ENCODE results near the gene LPP.

The LPP gene

DNA sequence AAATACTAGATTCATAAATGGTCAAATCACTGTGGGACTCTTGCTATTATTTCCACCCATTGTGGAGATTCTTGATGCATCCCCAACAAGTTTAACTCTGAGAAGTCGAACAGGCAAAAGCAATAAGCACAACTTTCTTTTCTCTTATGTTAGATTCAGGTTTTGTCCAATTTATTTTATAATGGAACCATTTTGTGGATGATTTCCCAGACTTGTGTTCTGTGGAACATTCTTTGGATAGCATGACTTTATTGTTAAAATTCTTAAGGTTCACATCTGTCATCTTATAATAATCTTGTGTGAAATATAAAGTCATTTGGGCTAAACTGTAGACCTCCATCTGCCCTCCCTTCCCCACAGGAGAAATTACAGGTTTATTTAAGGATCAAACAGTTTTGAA lies 213.7 kb downstream of the LPP start:
- no peak for TF ChIP-seq POLR2A (IDR thresholded peaks at IDR 0.05; ENCODE audit: low read length)
- TF ChIP-seq GATA1 (IDR thresholded peaks at IDR 0.05; ENCODE audit: low read depth, low read length): no peak

DNA sequence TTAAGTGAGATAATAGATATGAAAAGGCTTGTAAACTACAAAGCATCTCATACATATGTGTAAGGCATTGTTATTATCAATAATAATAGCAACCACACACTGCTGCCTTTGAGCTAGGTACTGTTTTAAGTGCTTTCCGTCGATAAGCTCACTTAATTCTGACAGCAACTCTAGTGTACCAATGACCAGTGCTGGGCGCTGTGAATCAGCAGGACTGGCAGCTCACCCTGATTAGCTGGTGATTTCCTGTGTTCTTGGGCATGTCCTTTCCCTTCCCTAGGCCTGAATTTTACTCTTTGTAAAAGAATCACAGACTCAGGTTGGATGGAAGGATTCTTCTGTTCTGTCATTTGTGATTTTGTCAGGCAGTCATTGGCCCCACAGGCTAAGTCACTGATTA lies 215.6 kb downstream of the LPP start:
- TF ChIP-seq POLR2A (IDR thresholded peaks at IDR 0.05; ENCODE audit: low read length) (no peak), GATA1 (IDR thresholded peaks at IDR 0.05; ENCODE audit: low read depth, low read length) (no peak)
- DNase-seq: no peak

More for the DNA sequence above, 213.7 kb downstream of the LPP start:
- DNase-seq: no peak

DNA sequence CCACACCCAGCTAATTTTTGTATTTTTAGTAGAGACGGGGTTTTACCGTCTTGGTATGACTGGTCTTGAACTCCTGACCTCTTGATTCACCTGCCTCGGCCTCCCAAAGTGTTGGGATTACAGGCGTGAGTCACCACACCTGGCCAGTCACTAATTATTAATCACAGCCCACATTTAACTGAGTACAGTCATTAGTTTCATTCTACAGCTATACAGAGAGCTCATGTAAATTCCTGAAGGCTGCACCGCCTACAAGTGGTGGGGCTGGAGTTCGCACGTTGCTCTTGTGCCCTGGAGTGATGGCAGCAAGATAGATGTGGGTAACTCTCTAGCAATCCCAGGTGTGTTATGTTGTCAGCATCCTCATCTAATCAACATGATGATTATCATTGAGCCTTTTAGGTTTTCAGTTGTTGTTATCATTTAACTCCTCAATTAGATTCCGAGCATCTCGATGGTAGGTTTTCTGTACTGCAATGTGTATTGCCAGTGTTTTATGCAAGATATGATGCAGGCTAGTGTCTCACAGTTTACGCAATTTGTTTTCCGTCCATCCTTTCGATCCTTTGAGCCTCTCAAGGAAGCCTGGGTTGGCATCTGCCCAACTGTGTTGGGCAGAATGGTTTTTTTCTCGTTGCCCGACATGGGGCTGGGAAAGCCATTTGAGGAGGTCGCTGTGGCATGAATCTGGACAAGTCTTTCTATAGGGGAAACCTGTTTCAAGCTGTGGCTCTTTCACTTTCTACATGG lies 216.3 kb downstream of the LPP start:
- no peak for TF ChIP-seq GATA1 (IDR thresholded peaks at IDR 0.05; ENCODE audit: low read depth, low read length)
- TF ChIP-seq POLR2A (IDR thresholded peaks at IDR 0.05; ENCODE audit: low read length): no peak
- no peak for DNase-seq

DNA sequence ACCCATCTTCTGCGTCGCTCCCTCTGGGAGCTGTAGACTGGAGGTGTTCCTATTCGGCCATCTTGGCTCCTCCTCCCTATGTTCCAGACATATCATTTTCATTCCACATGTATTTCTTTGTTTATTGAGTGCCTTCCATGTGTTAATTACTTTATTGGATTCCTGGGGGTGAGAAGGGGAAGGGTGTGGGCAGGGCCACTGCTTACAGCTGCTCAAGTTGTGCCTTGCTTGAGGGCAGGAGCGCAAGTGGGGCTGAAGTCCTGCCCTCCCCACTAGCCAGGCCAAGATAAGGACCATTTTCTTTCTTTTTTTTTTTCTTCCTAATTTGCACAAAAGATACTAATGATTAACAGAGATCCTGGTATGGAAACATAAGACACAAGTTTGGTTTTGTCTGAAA lies 224.8 kb downstream of the LPP start:
- TF ChIP-seq GATA1 (IDR thresholded peaks at IDR 0.05; ENCODE audit: low read depth, low read length) (no peak), POLR2A (IDR thresholded peaks at IDR 0.05; ENCODE audit: low read length) (no peak)
- DNase-seq: no peak

DNA sequence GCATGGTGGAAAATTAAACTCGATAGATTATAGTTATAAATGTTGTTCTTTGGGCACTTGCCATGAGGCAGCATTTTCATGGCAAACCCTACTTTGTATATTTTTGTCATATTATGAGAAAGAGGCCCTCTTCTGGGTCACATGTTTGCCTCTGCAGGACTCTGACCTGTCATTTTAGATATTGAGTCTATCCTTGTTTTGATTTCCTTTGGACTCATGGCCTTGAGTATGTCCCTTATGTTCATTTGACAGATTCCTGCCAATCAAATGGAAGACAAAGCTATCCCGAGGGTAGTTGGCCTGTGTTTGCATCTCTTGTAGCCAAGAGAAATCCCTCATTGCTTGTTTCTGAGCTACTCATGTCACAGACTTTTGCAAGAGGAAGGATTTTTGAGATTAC lies 226.3 kb downstream of the LPP start:
- TF ChIP-seq POLR2A (IDR thresholded peaks at IDR 0.05; ENCODE audit: low read length) (no peak), GATA1 (IDR thresholded peaks at IDR 0.05; ENCODE audit: low read depth, low read length) (no peak)
- DNase-seq: no peak

DNA sequence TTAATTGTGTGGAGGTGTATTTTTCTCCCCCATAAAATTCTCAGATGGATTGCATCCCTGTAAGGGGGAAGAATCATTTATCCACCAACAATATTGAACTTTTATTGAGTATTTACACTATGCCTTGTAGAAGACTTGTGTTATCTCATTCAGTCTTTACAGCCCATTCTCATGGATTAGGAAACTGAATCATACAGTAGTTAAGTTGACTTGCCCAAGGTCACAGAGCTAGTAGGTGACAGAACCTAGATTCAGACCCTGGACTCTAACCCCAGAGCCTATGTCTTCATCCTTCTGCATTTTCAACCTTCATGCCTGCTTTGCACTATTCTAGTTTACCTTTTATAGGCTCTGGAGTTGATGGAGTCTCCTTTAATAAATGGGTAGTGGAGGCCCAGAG lies 226.8 kb downstream of the LPP start:
- TF ChIP-seq POLR2A (IDR thresholded peaks at IDR 0.05; ENCODE audit: low read length) (no peak), GATA1 (IDR thresholded peaks at IDR 0.05; ENCODE audit: low read depth, low read length) (no peak)
- no peak for DNase-seq

DNA sequence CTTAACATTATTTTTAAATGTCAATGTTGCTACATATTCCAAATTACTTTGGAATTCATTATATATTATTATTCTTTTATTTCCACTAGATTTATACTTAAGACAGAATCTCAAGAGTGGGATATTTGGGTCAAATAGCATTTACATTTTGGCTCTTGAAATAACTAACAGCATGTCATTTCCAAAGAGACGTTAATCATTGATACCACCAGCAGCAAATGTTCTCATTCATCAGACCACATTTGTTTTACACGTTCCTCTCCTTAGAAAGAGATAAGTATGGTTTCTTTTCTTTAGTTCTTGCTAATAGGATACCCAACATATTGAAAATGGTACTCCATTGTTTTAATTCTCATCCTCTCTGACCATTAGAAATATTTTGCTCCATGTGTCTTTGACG lies 229.8 kb downstream of the LPP start:
- TF ChIP-seq POLR2A (IDR thresholded peaks at IDR 0.05; ENCODE audit: low read length): no peak
- TF ChIP-seq GATA1 (IDR thresholded peaks at IDR 0.05; ENCODE audit: low read depth, low read length): no peak
- no peak for DNase-seq

DNA sequence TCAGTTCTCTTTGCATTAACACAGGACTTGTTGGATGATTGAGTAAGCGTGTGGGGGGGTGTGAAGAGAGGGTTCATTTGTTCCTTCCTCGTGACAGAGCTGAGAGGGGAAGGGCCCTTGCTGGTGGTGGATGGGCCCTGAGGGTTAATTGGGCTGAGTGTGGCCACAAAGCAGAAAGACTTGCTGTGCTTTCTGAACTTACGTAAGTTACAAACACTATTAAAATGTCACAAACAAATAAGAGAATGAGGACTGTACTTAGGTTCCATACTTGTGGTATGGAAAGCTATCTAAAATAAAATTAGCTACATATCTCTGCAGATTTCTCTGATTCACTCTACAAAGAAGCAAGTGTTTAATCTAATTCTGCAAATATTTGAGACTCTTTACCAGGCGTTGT lies 231.3 kb downstream of the LPP start:
- DNase-seq: no peak
- TF ChIP-seq GATA1 (IDR thresholded peaks at IDR 0.05; ENCODE audit: low read depth, low read length) (no peak), POLR2A (IDR thresholded peaks at IDR 0.05; ENCODE audit: low read length) (no peak)

DNA sequence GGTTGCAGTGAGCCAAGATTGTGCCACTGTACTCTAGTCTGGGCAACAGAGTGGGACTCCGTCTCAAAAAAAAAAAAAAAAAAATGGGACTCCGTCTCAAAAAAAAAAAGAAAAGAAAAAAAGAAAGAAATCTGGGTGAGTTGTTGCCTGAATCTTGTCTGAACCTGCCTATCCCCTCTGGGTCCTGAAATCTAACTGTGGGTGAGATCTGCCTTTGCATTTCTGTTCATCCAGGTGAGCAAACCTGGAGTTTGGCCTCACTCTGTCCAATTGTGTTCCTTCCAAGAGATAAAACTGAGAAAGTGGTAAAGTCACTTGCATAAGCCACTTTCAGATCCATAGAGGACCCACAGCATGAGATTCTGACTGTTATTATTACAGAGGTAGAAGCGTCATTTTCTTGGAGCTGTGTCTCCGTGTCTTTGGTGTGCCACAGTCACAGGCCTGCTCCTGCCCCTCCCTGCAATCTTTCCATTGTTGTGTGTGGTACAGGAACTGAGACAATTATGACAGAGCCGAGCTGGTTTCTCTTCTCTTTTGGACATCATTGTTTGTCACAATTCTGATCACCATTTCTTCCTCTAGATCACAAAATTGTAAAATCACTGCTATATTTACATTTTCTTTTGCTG lies 235.9 kb downstream of the LPP start:
- TF ChIP-seq GATA1 (IDR thresholded peaks at IDR 0.05; ENCODE audit: low read depth, low read length) (no peak), POLR2A (IDR thresholded peaks at IDR 0.05; ENCODE audit: low read length) (no peak)
- no peak for DNase-seq

DNA sequence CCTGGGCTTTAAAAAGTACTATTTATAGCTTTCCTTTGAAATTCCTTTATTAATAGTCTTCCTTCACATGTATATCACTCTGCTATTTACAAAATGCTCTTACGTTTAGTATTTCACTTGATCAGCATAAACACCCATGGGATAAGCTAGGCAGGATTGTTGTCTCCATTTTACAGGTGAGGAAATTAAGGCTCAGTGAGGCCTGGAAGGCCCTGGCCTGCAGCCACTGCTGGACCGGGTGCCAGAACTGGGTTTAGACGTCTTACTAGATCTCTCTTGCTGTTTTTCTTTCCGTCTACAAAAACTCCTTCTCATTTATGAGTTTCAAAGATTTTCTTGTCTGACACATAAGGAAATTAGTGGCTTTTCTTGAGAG lies 236.4 kb downstream of the LPP start:
- DNase-seq: no peak
- no peak for TF ChIP-seq GATA1 (IDR thresholded peaks at IDR 0.05; ENCODE audit: low read depth, low read length)

DNA sequence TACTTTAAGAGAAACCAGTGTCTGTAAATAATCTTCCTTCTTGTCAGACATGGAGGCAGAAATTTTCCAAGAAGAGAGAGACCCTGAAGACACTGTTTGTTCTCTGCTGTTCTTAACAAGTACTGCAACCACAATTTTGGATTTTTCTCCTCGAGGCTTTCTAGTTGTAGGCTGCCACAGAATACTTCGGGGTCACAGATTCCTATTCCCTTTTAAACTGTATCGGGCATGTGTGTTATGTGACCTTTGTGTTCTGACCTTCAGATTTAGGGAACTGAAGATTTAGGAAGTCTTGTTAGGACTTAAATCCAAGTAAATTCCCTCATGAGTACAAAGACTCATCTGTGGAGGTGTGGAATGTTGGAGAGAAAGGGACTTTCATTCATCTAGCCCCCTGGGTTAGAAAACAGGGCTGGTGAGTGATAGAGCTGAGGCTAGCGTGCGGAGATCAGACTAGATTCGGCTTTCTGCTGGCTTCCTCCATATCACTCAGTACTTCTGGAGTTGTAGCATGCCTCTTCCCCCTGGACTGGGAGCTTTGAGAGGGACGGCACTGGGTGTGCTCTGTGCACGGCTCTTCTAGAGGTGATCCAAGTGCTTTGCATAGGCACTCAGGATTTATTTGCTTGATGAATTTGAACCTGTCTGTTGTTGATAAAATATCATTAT lies 237.0 kb downstream of the LPP start:
- no peak for TF ChIP-seq GATA1 (IDR thresholded peaks at IDR 0.05; ENCODE audit: low read depth, low read length)
- TF ChIP-seq POLR2A (IDR thresholded peaks at IDR 0.05; ENCODE audit: low read length): no peak
- DNase-seq: no peak

DNA sequence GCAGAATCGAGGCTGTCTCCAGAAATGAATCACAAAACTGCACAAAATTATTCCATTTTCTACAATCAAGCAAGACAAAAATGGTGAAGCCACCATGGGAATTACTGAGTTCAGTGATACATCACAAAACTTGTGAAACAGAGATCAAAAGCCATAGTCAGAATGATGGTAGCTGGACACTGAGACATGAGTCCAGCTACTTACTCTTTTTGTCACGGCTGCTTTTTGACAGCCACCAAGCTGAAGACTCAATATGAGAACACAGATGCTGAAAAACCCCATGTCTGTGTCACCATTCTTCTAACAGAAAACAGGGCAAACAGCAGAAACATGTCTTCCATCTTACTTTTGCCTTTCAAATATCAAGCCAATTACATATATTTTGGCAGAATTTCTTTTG lies 237.6 kb downstream of the LPP start:
- TF ChIP-seq GATA1 (IDR thresholded peaks at IDR 0.05; ENCODE audit: low read depth, low read length) (no peak), POLR2A (IDR thresholded peaks at IDR 0.05; ENCODE audit: low read length) (no peak)
- DNase-seq: no peak

DNA sequence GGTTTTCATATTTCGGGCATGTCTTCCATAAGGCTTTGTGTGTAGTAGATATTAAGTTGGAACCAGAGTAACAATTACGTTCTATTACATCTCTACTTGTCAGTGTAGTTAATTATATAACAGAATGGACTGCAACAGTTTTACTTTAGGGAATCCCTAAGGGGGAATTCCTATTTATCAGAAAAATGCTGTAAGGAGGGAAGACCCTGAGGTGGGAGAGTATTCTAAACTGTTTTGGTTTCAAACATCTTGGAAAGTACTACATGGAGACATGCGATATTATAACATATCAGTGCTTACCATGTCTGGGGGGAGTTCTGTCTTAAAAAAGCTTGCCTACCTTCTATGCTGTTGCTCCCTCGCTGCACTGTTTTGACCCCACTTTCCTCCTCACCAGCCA lies 238.1 kb downstream of the LPP start:
- no peak for TF ChIP-seq GATA1 (IDR thresholded peaks at IDR 0.05; ENCODE audit: low read depth, low read length)
- no peak for TF ChIP-seq POLR2A (IDR thresholded peaks at IDR 0.05; ENCODE audit: low read length)

DNA sequence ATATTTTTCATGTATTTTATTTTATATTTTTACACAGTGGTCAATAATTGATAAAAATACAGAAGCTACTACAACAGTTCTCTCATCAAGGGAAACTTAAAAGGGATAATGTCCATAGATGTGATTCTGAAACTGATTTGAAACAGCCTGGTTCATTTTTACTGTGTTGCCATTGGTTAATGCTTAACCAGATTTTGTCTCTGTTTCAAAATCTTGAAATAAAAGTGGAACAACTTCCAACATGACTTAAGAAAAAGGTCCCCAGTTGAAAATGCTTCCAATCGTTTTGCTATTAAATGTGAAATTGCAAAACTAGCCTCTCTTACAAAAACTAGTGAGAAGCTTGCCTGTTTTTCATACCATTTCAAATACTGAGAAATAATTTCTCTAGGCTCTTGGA lies 240.7 kb downstream of the LPP start:
- TF ChIP-seq POLR2A (IDR thresholded peaks at IDR 0.05; ENCODE audit: low read length): no peak
- no peak for TF ChIP-seq GATA1 (IDR thresholded peaks at IDR 0.05; ENCODE audit: low read depth, low read length)
- no peak for DNase-seq

More for the DNA sequence above, 238.1 kb downstream of the LPP start:
- DNase-seq: no peak

DNA sequence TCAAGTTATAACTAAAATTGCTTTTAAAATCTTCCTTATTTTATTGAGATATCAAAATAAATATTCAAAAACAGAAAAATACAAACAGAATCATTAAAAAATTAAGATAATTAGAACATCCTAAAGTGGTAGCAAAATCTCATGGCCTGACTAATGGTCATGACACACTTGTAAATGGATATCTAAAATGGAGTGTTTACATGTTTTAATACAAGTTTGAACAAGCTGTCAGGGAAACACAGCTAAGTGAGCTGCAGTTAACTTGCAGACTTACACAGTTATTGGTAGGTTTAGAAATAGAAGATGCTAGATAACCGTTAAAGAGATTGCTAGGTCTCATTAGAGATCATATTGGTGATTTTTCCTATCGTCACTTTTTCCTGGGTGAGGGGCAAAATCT lies 242.3 kb downstream of the LPP start:
- TF ChIP-seq POLR2A (IDR thresholded peaks at IDR 0.05; ENCODE audit: low read length): no peak
- no peak for TF ChIP-seq GATA1 (IDR thresholded peaks at IDR 0.05; ENCODE audit: low read depth, low read length)

More for the DNA sequence above, 242.3 kb downstream of the LPP start:
- DNase-seq: no peak
